ENCODE measurements around the gene RPUSD1. TPM values are rescaled to one million over a fixed set of nuclear protein-coding genes. Genes with fewer than 3 reads are reported as not detected.
A peak's percentile ranks its signal among the peaks of the same experiment; 100 is the strongest.

RPUSD1 gene
- total and polyA plus RNA-seq, 11 donors: 7.1 to 25.7 (median 10.9) TPM

DNA sequence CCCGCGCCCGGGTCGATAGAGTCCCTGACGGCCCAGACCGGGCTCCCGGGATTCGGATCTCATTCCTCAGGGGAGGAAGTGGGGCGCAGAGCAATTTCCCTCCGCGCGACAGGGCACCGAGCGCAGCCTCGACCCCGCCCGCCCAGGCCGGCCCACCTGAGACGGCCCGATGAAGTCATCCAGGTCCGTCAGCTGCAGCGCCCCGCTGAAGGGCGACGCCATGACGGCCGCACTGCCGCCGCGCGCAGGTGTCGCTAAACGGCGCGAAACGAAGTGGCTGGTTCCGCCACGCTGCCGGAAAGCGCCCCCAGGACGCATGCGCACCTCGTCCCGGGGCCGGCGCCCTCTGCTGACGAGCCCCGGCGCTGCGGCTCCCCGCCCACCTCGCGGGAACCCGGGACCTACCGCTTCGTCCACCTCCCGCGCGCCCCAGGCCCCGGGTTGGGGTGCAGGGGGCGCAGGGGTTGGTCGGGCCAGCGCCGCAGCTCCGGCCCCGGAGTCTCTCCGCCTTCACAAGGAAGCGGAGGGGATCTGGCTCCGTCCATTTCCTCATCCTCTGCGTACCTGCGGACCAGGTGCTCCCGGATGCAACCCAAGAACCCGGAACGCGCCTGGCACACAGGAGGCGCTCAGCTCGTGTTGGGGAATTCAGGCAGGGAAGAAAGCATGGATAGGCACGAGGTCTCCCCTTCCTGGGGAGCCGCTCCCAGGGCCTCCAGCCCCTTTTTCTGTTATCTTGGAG, 47.2 kb downstream of the RPUSD1 start, which contains the start of gene CIAO3:
CIAO3 (minus strand) TSS at position 234 of the 742 bp plus-strand sequence; CDS start at position 222, 12 bp downstream.
- peak within 1 kb of the TSS; percentile 76 to 100 (median 97) for H3K4me3 ChIP-seq
- ATAC-seq (peak; percentile 61 to 95 (median 94)), DNase-seq (peak; percentile 89 to 96 (median 92))
- H3K4me1 ChIP-seq: peaks cover 4 to 18% (median 12%) of the 10 kb centered on the region in 12 donors
- 0 to 2% (median 1%) methylated on average over 28 to 79 of the region's 79 CpGs for WGBS, 4 donors
- H3K27ac ChIP-seq: peak within 1 kb of the TSS in 10 of 12 donors; percentile 74 to 90 (median 80)
- H3K36me3 ChIP-seq: peaks cover 0 to 31% (median 22%) of the 10 kb centered on the region in 9 donors
- no peaks in the 10 kb centered on the region for H3K9me3 ChIP-seq
- H3K27me3 ChIP-seq: peaks cover 0 to 27% (median 0%) of the 10 kb centered on the region in 9 donors
- TF ChIP-seq, protein P1, sequence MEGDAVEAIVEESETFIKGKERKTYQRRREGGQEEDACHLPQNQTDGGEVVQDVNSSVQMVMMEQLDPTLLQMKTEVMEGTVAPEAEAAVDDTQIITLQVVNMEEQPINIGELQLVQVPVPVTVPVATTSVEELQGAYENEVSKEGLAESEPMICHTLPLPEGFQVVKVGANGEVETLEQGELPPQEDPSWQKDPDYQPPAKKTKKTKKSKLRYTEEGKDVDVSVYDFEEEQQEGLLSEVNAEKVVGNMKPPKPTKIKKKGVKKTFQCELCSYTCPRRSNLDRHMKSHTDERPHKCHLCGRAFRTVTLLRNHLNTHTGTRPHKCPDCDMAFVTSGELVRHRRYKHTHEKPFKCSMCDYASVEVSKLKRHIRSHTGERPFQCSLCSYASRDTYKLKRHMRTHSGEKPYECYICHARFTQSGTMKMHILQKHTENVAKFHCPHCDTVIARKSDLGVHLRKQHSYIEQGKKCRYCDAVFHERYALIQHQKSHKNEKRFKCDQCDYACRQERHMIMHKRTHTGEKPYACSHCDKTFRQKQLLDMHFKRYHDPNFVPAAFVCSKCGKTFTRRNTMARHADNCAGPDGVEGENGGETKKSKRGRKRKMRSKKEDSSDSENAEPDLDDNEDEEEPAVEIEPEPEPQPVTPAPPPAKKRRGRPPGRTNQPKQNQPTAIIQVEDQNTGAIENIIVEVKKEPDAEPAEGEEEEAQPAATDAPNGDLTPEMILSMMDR (IDR thresholded peaks at IDR 0.05): peak; percentile 90 to 100 (median 95)
- TF ChIP-seq POLR2A (IDR thresholded peaks at IDR 0.05): peak; percentile 10 to 75
- intact Hi-C loops (cut with DNase I): loop anchor here in 4 of 10 donors (1.0 to 2.0 kb wide), 3 partner anchors 27 to 30 kb away; no protein-coding TSS in a partner anchor

DNA sequence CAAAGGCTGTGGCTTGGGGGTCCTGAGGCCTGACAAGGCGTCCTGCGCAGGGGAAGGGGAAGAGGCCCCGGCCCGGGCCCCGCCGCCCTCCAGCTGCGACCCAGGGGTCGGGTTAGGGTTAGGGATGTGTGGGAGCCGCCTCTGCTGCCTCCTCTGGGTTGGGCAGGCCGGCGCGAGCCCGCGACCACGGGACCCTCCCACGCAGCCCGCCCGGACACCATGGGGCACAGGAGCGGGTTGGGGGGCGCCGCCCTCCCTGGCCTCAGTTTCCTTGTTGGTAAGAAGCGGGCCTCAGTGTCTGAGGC, 47.8 kb downstream of the RPUSD1 start:
- Histone ChIP-seq H3K4me3 (peak overlapping the region; percentile 76 to 100 (median 97)), H3K4me1 (peaks cover 4 to 18% (median 12%) of the 10 kb centered on the region in 12 donors), H3K27ac (peak overlapping the region in 10 of 12 donors; percentile 74 to 90 (median 80)), H3K27me3 (peaks cover 0 to 27% (median 0%) of the 10 kb centered on the region in 9 donors), H3K36me3 (peaks cover 0 to 36% (median 27%) of the 10 kb centered on the region in 9 donors), H3K9me3 (no peaks in the 10 kb centered on the region)
- no peak for TF ChIP-seq POLR2A (IDR thresholded peaks at IDR 0.05)
- TF ChIP-seq, protein P1 (IDR thresholded peaks at IDR 0.05): no peak
- ATAC-seq (peak in 3 of 4 donors; percentile 32 to 42 (median 33)), DNase-seq (no peak)
- WGBS, 4 donors: 0 to 10% (median 1%) methylated on average over 4 to 22 of the region's 22 CpGs
- intact Hi-C loops (cut with DNase I): loop anchor here in 2 of 10 donors (2.0 kb wide), 1 partner anchor 30 kb away; no protein-coding TSS in a partner anchor

DNA sequence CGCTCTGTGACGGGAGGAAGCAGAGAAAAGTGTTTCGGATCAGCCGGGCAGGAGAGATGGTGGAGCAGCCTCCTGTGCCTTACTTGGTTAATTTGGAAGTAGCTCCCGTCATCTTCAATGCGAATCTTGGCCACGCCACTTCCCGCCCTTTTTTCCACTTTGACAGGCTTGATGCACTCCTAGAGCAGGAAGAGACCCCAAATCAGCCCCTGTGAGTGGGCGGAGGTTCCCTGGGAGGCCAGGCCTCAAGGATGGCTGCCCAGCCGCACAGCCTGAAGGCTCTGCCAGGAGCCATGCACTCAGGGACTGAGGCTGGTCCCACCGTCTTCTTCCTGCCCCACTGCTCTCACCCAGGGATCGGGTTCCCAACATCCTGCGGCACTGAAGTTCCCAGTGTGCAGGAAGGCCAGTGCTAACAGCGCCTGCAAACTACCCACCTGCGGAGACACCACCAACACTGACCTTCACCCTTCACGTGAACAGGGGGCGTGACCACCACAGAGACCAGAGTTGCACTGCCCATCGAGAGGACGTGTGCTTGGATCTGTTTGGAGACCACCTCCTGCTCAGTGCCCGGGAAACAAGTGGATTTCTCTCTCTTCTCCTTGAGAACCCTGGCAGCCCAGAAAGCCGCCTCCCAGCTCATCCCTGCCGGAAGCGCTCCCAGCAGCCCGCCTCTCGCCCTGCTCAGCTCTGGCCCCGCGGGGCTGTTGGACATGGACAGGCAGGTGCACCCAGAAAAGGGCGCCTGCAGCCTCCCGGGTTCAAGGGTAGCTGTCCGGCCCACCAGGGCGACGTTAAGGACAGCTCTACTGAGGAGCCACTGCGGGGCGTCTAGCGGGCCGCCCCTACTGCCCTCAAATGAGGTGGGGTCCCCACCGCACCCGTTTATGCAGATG, 48.4 kb downstream of the RPUSD1 start:
- H3K4me3 ChIP-seq: peak overlapping the region; percentile 76 to 100 (median 97)
- H3K4me1 ChIP-seq: peaks cover 4 to 18% (median 12%) of the 10 kb centered on the region in 12 donors
- no peak for TF ChIP-seq POLR2A (IDR thresholded peaks at IDR 0.05)
- TF ChIP-seq, protein P1 (IDR thresholded peaks at IDR 0.05): no peak
- H3K27ac ChIP-seq: peak overlapping the region in 5 of 12 donors; percentile 82 to 90 (median 85)
- DNase-seq (peak in 1 of 5 donors; percentile 8), ATAC-seq (no peak)
- intact Hi-C loops (cut with DNase I): loop anchor here in 2 of 10 donors (2.0 kb wide), 1 partner anchor 29 kb away; no protein-coding TSS in a partner anchor
- peaks cover 0 to 21% (median 0%) of the 10 kb centered on the region in 9 donors for H3K27me3 ChIP-seq
- peaks cover 0 to 39% (median 33%) of the 10 kb centered on the region in 9 donors for H3K36me3 ChIP-seq
- 44 to 47% (median 45%) methylated on average over 35 to 38 of the region's 38 CpGs for WGBS, 4 donors
- H3K9me3 ChIP-seq: no peaks in the 10 kb centered on the region

Measured in heart left ventricle (tissue), 16 donors.